GM23338 (cell line): ENCODE results near the gene ANKRD66. TPM values are rescaled to one million over a fixed set of nuclear protein-coding genes. Genes with fewer than 3 reads are reported as not detected.

Source experiments
- ATAC-seq: fragments of 200-7000 bp; cut with Tn5 transposase; 3 replicates; pipeline ENCODE4 v1.9.1; 2020
- DNase-seq: peaks from one replicate; pipeline ENCODE4 v3.0.0-alpha.2; 2015; ENCODE audit warnings: low spot score
- H2AFZ ChIP-seq: fragments of 200-600 bp; sonication (generic); 2 replicates; pipeline ENCODE4 v1.8.0; 2016; ENCODE audit warnings: antibody characterized with exemption, mild to moderate bottlenecking, moderate library complexity
- H3F3A ChIP-seq: fragments of 200-600 bp; sonication (generic); replicated peaks from 2 replicates; pipeline ENCODE4 v1.8.0; 2017; ENCODE audit warnings: antibody characterized with exemption, mixed run types, low read depth
- H3K27ac ChIP-seq: fragments of 200-600 bp; sonication (generic); 2 replicates; pipeline ENCODE4 v1.6.1; 2016; ENCODE audit warnings: low read depth
- H3K27me3 ChIP-seq: fragments of 200-600 bp; sonication (generic); 2 replicates; pipeline ENCODE4 v1.8.0; 2016; ENCODE audit warnings: mild to moderate bottlenecking, mixed run types, moderate library complexity; ENCODE audit not compliant: insufficient read depth
- H3K36me3 ChIP-seq: fragments of 200-600 bp; sonication (generic); 2 replicates; pipeline ENCODE4 v1.8.0; 2016; ENCODE audit warnings: mild to moderate bottlenecking; ENCODE audit not compliant: insufficient read depth
- H3K4me1 ChIP-seq: fragments of 200-600 bp; sonication (generic); 2 replicates; pipeline ENCODE4 v1.8.0; 2016; ENCODE audit warnings: mild to moderate bottlenecking, moderate library complexity; ENCODE audit not compliant: insufficient read depth
- H3K4me2 ChIP-seq: fragments of 200-600 bp; sonication (generic); 2 replicates; pipeline ENCODE4 v1.7.1; 2017; ENCODE audit warnings: mixed run types
- H3K4me3 ChIP-seq: fragments of 200-600 bp; sonication (generic); 2 replicates; pipeline ENCODE4 v1.6.1; 2016; ENCODE audit warnings: mixed run types
- H3K79me2 ChIP-seq: fragments of 200-600 bp; sonication (generic); replicated peaks from 2 replicates; pipeline ENCODE4 v1.8.0; 2017; ENCODE audit warnings: mild to moderate bottlenecking; ENCODE audit not compliant: insufficient read depth
- H3K9me2 ChIP-seq: fragments of 200-600 bp; sonication (generic); 2 replicates; pipeline ENCODE4 v1.8.0; 2017; ENCODE audit not compliant: insufficient read depth
- H4K20me1 ChIP-seq: fragments of 200-600 bp; sonication (generic); replicated peaks from 2 replicates; pipeline ENCODE4 v1.8.0; 2017; ENCODE audit warnings: mild to moderate bottlenecking; ENCODE audit not compliant: insufficient read depth
- H3K27ac Mint-ChIP-seq: 2 replicates; pipeline ENCODE4 v1.8.0; 2020; ENCODE audit warnings: inconsistent platforms, mild to moderate bottlenecking, moderate library complexity, mixed read lengths
- H3K27me3 Mint-ChIP-seq: 3 replicates; pipeline ENCODE4 v1.8.0; 2022; ENCODE audit warnings: low read depth, mild to moderate bottlenecking, moderate library complexity, mixed read lengths, inconsistent platforms; ENCODE audit not compliant: insufficient read depth, poor library complexity
- H3K36me3 Mint-ChIP-seq: 3 replicates; pipeline ENCODE4 v1.8.0; 2021; ENCODE audit warnings: low read depth, mild to moderate bottlenecking, inconsistent platforms, moderate library complexity, mixed read lengths
- H3K4me1 Mint-ChIP-seq: 3 replicates; pipeline ENCODE4 v1.8.0; 2020; ENCODE audit warnings: mild to moderate bottlenecking, inconsistent platforms, mixed read lengths
- H3K4me3 Mint-ChIP-seq: 3 replicates; pipeline ENCODE4 v1.8.0; 2021; ENCODE audit warnings: moderate library complexity, mild to moderate bottlenecking, inconsistent platforms, mixed read lengths
- H3K9me3 Mint-ChIP-seq: 3 replicates; pipeline ENCODE4 v1.8.0; 2020; ENCODE audit warnings: moderate library complexity, mild to moderate bottlenecking, inconsistent platforms, mixed read lengths
- CREB1 ChIP-seq: fragments of 250-450 bp; sonication (Bioruptor Pico); IDR thresholded peaks from 2 replicates; pipeline ENCODE4 v1.5.0; 2020; ENCODE audit warnings: low read depth, mild to moderate bottlenecking, moderate library complexity
- ETS1 ChIP-seq: IDR thresholded peaks from 2 replicates; pipeline ENCODE4 v1.6.1; 2016; ENCODE audit warnings: antibody characterized with exemption
- EZH2 ChIP-seq: fragments of 200-600 bp; sonication (generic); IDR thresholded peaks from one replicate; pipeline ENCODE4 v1.8.0; 2017; ENCODE audit warnings: antibody characterized with exemption, mild to moderate bottlenecking, low read depth; ENCODE audit not compliant: unreplicated experiment
- EZH2phosphoT487 ChIP-seq: fragments of 200-600 bp; sonication (generic); IDR thresholded peaks from one replicate; pipeline ENCODE4 v1.8.1; 2018; ENCODE audit warnings: antibody characterized with exemption; ENCODE audit not compliant: unreplicated experiment
- JUNB ChIP-seq: IDR thresholded peaks from one replicate; pipeline ENCODE4 v1.6.1; 2016; ENCODE audit warnings: antibody characterized with exemption; ENCODE audit not compliant: unreplicated experiment
- NANOG ChIP-seq: IDR thresholded peaks from 2 replicates; pipeline ENCODE4 v1.6.1; 2016; ENCODE audit warnings: antibody characterized with exemption, borderline replicate concordance
- POLR2AphosphoS5 ChIP-seq: IDR thresholded peaks from 2 replicates; pipeline ENCODE4 v1.6.1; 2016; ENCODE audit warnings: antibody characterized with exemption, low read depth
- STAT1 ChIP-seq: IDR thresholded peaks from one replicate; pipeline ENCODE4 v1.6.1; 2016; ENCODE audit warnings: antibody characterized with exemption; ENCODE audit not compliant: unreplicated experiment
- ZNF114 ChIP-seq: fragments of 250-450 bp; sonication (Bioruptor Pico); IDR thresholded peaks from 2 replicates; pipeline ENCODE4 v1.5.0; 2020; ENCODE audit warnings: mild to moderate bottlenecking, moderate library complexity
- ZNF331 ChIP-seq: fragments of 250-450 bp; sonication (Bioruptor Pico); IDR thresholded peaks from 2 replicates; pipeline ENCODE4 v1.5.0; 2020; ENCODE audit warnings: low read depth, mild to moderate bottlenecking, moderate library complexity
- polyA plus RNA-seq: library from polyadenylated mRNA; unstranded; fragments of >200 nt; fragmentation: Nextera tagmentation; extraction: Ambion mirVana; gene quantifications from 2 replicates; pipeline ENCODE4 v1.2.1, GENCODE V29; 2016
- total RNA-seq: library from RNA; depleted of rRNA; stranded (reverse); fragments of >200 nt; shearing (Covaris generic); gene quantifications from 2 replicates; pipeline ENCODE4 v1.2.3, GENCODE V29; 2014
- TF ChIP-seq, protein P1 (sequence below), 2 experiments: fragments of 200-600 bp in 1 of 2; sonication (generic) in 1 of 2; conservative IDR thresholded peaks; 2 replicates each; pipeline versions ENCODE4 v1.5.1 to v1.6.1; 2016 to 2017; ENCODE audit warnings: antibody characterized with exemption in 2 of 2, low read depth in 2 of 2, mild to moderate bottlenecking in 2 of 2, moderate library complexity in 1 of 2
- TF ChIP-seq, protein P2 (sequence below): IDR thresholded peaks from one replicate; pipeline ENCODE4 v1.6.1; 2018; ENCODE audit warnings: antibody characterized with exemption; ENCODE audit not compliant: unreplicated experiment
- TF ChIP-seq, protein P3 (sequence below): fragments of 250-450 bp; sonication (Bioruptor Pico); IDR thresholded peaks from 2 replicates; pipeline ENCODE4 v1.5.0; 2020; ENCODE audit warnings: mild to moderate bottlenecking, moderate library complexity

ANKRD66 gene
- total and polyA plus RNA-seq, 2 experiments from 2014 or later = not detected

- no peak for TF ChIP-seq EZH2
- no peak for TF ChIP-seq JUNB
- TF ChIP-seq STAT1 = no peak
- TF ChIP-seq, protein P1, sequence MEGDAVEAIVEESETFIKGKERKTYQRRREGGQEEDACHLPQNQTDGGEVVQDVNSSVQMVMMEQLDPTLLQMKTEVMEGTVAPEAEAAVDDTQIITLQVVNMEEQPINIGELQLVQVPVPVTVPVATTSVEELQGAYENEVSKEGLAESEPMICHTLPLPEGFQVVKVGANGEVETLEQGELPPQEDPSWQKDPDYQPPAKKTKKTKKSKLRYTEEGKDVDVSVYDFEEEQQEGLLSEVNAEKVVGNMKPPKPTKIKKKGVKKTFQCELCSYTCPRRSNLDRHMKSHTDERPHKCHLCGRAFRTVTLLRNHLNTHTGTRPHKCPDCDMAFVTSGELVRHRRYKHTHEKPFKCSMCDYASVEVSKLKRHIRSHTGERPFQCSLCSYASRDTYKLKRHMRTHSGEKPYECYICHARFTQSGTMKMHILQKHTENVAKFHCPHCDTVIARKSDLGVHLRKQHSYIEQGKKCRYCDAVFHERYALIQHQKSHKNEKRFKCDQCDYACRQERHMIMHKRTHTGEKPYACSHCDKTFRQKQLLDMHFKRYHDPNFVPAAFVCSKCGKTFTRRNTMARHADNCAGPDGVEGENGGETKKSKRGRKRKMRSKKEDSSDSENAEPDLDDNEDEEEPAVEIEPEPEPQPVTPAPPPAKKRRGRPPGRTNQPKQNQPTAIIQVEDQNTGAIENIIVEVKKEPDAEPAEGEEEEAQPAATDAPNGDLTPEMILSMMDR (conservative IDR thresholded peaks at IDR 0.05; ENCODE audit: low read depth in 2 of 2) = no peak
- TF ChIP-seq, protein P2, sequence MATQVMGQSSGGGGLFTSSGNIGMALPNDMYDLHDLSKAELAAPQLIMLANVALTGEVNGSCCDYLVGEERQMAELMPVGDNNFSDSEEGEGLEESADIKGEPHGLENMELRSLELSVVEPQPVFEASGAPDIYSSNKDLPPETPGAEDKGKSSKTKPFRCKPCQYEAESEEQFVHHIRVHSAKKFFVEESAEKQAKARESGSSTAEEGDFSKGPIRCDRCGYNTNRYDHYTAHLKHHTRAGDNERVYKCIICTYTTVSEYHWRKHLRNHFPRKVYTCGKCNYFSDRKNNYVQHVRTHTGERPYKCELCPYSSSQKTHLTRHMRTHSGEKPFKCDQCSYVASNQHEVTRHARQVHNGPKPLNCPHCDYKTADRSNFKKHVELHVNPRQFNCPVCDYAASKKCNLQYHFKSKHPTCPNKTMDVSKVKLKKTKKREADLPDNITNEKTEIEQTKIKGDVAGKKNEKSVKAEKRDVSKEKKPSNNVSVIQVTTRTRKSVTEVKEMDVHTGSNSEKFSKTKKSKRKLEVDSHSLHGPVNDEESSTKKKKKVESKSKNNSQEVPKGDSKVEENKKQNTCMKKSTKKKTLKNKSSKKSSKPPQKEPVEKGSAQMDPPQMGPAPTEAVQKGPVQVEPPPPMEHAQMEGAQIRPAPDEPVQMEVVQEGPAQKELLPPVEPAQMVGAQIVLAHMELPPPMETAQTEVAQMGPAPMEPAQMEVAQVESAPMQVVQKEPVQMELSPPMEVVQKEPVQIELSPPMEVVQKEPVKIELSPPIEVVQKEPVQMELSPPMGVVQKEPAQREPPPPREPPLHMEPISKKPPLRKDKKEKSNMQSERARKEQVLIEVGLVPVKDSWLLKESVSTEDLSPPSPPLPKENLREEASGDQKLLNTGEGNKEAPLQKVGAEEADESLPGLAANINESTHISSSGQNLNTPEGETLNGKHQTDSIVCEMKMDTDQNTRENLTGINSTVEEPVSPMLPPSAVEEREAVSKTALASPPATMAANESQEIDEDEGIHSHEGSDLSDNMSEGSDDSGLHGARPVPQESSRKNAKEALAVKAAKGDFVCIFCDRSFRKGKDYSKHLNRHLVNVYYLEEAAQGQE = no peak
- TF ChIP-seq ETS1 = no peak
- TF ChIP-seq, protein P3, sequence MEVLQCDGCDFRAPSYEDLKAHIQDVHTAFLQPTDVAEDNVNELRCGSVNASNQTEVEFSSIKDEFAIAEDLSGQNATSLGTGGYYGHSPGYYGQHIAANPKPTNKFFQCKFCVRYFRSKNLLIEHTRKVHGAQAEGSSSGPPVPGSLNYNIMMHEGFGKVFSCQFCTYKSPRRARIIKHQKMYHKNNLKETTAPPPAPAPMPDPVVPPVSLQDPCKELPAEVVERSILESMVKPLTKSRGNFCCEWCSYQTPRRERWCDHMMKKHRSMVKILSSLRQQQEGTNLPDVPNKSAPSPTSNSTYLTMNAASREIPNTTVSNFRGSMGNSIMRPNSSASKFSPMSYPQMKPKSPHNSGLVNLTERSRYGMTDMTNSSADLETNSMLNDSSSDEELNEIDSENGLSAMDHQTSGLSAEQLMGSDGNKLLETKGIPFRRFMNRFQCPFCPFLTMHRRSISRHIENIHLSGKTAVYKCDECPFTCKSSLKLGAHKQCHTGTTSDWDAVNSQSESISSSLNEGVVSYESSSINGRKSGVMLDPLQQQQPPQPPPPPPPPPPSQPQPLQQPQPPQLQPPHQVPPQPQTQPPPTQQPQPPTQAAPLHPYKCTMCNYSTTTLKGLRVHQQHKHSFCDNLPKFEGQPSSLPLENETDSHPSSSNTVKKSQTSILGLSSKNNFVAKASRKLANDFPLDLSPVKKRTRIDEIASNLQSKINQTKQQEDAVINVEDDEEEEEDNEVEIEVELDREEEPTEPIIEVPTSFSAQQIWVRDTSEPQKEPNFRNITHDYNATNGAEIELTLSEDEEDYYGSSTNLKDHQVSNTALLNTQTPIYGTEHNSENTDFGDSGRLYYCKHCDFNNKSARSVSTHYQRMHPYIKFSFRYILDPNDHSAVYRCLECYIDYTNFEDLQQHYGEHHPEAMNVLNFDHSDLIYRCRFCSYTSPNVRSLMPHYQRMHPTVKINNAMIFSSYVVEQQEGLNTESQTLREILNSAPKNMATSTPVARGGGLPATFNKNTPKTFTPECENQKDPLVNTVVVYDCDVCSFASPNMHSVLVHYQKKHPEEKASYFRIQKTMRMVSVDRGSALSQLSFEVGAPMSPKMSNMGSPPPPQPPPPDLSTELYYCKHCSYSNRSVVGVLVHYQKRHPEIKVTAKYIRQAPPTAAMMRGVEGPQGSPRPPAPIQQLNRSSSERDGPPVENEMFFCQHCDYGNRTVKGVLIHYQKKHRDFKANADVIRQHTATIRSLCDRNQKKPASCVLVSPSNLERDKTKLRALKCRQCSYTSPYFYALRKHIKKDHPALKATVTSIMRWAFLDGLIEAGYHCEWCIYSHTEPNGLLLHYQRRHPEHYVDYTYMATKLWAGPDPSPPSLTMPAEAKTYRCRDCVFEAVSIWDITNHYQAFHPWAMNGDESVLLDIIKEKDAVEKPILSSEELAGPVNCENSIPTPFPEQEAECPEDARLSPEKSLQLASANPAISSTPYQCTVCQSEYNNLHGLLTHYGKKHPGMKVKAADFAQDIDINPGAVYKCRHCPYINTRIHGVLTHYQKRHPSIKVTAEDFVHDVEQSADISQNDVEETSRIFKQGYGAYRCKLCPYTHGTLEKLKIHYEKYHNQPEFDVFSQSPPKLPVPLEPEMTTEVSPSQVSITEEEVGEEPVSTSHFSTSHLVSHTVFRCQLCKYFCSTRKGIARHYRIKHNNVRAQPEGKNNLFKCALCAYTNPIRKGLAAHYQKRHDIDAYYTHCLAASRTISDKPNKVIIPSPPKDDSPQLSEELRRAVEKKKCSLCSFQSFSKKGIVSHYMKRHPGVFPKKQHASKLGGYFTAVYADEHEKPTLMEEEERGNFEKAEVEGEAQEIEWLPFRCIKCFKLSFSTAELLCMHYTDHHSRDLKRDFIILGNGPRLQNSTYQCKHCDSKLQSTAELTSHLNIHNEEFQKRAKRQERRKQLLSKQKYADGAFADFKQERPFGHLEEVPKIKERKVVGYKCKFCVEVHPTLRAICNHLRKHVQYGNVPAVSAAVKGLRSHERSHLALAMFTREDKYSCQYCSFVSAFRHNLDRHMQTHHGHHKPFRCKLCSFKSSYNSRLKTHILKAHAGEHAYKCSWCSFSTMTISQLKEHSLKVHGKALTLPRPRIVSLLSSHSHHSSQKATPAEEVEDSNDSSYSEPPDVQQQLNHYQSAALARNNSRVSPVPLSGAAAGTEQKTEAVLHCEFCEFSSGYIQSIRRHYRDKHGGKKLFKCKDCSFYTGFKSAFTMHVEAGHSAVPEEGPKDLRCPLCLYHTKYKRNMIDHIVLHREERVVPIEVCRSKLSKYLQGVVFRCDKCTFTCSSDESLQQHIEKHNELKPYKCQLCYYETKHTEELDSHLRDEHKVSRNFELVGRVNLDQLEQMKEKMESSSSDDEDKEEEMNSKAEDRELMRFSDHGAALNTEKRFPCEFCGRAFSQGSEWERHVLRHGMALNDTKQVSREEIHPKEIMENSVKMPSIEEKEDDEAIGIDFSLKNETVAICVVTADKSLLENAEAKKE (CRISPR knock-in tag) = no peak
- no peak for TF ChIP-seq NANOG
- TF ChIP-seq EZH2phosphoT487 = no peak
- no peak for TF ChIP-seq POLR2AphosphoS5
- no peak for TF ChIP-seq CREB1 (CRISPR knock-in tag)
- TF ChIP-seq ZNF331 = no peak
- TF ChIP-seq ZNF114 = no peak
Observed at GRCh38 chr6:46751658-46752057, 4.9 kb downstream of the ANKRD66 start.

More at GRCh38 chr6:46751658-46752057, 4.9 kb downstream of the ANKRD66 start:
- no peaks in the 10 kb centered on the region for H4K20me1 ChIP-seq
- DNase-seq = no peak
- peaks cover 6% of the 10 kb centered on the region; the same call in 1 of the 2 replicates for H3K9me2 ChIP-seq
- H3K27me3 ChIP-seq = no peaks in the 10 kb centered on the region
- no peak overlapping the region for H2AFZ ChIP-seq
- no peak overlapping the region; the same call in 1 of the 2 replicates for H3K27ac Mint-ChIP-seq
- ATAC-seq = no peak
- no peak overlapping the region for H3K4me3 ChIP-seq
- no peaks in the 10 kb centered on the region for H3K79me2 ChIP-seq
- H3K27ac ChIP-seq = no peak overlapping the region
- H3K4me1 ChIP-seq = peaks cover 12% of the 10 kb centered on the region
- H3K27me3 Mint-ChIP-seq = no peaks in the 10 kb centered on the region
- no peak overlapping the region for H3K4me2 ChIP-seq
- H3K4me1 Mint-ChIP-seq = peaks cover 19% of the 10 kb centered on the region
- H3K4me3 Mint-ChIP-seq = no peak overlapping the region
- no peaks in the 10 kb centered on the region for H3F3A ChIP-seq
- no peaks in the 10 kb centered on the region for H3K36me3 ChIP-seq
- H3K9me3 Mint-ChIP-seq = no peaks in the 10 kb centered on the region
- no peaks in the 10 kb centered on the region for H3K36me3 Mint-ChIP-seq
